Gastroesophageal sphincter (tissue), 3 donors: Measurements from ENCODE around the gene FOXO3.

Experiments
- EP300 ChIP-seq: sonication (generic); formaldehyde crosslinking; IDR thresholded peaks from one replicate; pipeline ENCODE4 v1.6.1; 2017; ENCODE audit warnings: antibody characterized with exemption, mild to moderate bottlenecking
- POLR2A ChIP-seq, 2 donors: fragments of 450-650 bp; IDR thresholded peaks; one replicate each; pipeline ENCODE4 v1.6.1; 2017; ENCODE audit warnings: antibody characterized with exemption in 2 of 2, mild to moderate bottlenecking in 2 of 2, moderate library complexity in 1 of 2
- POLR2AphosphoS5 ChIP-seq: sonication (generic); formaldehyde crosslinking; IDR thresholded peaks from one replicate; pipeline ENCODE4 v1.6.1; 2017; ENCODE audit warnings: antibody characterized with exemption
- TF ChIP-seq, protein P1 (sequence below), 4 experiments: fragments of 200-600 bp in 2 of 4; fragments of 450-650 bp in 2 of 4; sonication (generic) in 1 of 4; IDR thresholded peaks; one replicate each; pipeline ENCODE4 v1.5.1; 2017 to 2019; ENCODE audit warnings: antibody characterized with exemption in 4 of 4, mild to moderate bottlenecking in 2 of 4, moderate library complexity in 2 of 4

DNA sequence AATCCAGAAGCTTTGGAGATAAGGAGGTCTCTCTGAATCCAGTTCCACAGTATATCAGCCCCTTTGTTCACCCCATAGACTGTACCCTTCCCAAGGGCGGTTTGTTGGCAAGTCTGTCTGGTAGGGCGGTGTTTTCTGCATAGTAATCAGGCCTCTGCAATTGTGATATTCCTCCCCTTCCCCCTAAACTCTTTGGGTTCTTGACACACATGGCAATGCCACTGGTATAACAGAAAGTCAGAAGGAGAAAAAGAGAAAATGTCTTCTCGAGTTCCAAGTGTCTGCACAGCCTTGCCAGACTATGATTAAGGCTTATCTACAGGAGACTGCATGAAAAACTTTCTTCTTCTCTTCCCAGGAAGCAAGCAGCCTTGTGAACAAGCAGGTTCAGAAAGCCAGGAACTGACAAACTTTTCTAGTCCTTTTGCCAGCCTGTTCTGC is 45.6 kb downstream of the FOXO3 start:
- TF ChIP-seq POLR2AphosphoS5 (no peak), EP300 (no peak), POLR2A (IDR thresholded peaks at IDR 0.05) (no peak)
- TF ChIP-seq, protein P1, sequence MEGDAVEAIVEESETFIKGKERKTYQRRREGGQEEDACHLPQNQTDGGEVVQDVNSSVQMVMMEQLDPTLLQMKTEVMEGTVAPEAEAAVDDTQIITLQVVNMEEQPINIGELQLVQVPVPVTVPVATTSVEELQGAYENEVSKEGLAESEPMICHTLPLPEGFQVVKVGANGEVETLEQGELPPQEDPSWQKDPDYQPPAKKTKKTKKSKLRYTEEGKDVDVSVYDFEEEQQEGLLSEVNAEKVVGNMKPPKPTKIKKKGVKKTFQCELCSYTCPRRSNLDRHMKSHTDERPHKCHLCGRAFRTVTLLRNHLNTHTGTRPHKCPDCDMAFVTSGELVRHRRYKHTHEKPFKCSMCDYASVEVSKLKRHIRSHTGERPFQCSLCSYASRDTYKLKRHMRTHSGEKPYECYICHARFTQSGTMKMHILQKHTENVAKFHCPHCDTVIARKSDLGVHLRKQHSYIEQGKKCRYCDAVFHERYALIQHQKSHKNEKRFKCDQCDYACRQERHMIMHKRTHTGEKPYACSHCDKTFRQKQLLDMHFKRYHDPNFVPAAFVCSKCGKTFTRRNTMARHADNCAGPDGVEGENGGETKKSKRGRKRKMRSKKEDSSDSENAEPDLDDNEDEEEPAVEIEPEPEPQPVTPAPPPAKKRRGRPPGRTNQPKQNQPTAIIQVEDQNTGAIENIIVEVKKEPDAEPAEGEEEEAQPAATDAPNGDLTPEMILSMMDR (IDR thresholded peaks at IDR 0.05): no peak
